Measurements from ENCODE around the gene PIPOX.

PIPOX gene

GRCh38 chr17:29102046-29102445 is 59.1 kb downstream of the PIPOX start:
- no peak for DNase-seq

GRCh38 chr17:29102741-29103181 is 59.8 kb downstream of the PIPOX start:
- DNase-seq = no peak

GRCh38 chr17:29103341-29103740 is 60.4 kb downstream of the PIPOX start:
- DNase-seq = no peak
